Fibroblast of skin of right biceps (primary cell): ENCODE results near the gene RNF145.

Source experiments
- DNase-seq: peaks from one replicate; pipeline ENCODE4 v3.0.0-alpha.2; 2013

The RNF145 gene

DNA sequence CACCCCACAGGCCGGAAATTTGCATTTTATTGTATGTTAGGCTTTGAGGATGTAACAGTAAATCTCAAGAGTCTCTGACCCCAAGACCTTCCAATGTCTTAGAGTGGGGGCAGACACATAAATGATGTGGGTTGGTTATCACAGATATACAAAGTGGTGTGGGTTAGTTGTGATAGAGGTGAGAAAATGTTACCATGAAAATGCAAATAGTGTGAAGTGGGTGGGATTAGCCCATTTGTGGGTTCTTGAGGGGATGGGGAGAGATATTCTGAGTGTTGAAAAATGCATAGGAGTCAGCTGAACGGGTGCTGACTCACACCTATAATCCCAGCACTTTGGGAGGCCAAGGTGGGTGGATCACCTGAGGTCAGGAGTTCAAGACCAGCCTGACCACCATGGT is 7.9 kb upstream of the RNF145 start:
- DNase-seq: no peak

- no peak for DNase-seq
Observed at GRCh38 chr5:159216454-159216853, 7.1 kb upstream of the RNF145 start.

GRCh38 chr5:159215886-159216285 is 6.5 kb upstream of the RNF145 start:
- no peak for DNase-seq

DNA sequence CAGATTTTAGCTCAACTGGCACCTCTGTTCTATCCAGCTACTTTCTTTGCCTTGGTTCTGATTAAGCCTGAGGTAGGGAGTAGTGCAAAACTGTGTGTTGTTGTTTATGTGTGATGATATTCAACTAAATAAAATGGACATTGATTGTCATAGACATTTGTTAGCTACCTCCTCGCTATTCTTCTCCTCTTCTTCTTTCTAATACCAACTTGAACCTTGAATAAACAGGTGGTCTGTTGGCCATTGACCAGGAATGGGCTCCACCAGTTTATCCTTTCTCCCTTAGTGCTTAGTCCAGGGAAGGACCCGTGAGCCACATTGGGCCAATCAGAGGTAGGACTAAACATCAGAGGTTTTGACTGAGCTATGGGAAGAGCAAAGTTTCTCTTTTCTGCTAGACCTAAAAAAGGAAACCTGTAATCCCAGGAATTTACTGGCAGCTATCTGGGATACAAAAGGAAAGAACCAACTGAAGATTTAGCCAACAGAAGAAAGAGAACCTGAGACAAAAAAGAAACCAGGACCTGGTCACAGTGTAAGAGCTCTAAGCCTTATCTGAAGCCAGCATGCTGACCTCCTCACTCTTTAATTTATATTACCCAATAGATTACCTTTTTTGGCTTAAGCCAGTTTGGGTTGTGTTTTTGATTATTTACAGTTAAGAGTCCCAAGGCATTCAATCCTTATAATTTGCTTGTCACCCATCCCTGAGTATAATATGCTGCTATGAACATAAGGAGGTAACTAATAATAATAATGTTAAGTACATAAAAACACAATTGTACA is 5.3 kb upstream of the RNF145 start:
- no peak for DNase-seq

GRCh38 chr5:159212657-159213462 is 3.5 kb upstream of the RNF145 start:
- DNase-seq: no peak

DNA sequence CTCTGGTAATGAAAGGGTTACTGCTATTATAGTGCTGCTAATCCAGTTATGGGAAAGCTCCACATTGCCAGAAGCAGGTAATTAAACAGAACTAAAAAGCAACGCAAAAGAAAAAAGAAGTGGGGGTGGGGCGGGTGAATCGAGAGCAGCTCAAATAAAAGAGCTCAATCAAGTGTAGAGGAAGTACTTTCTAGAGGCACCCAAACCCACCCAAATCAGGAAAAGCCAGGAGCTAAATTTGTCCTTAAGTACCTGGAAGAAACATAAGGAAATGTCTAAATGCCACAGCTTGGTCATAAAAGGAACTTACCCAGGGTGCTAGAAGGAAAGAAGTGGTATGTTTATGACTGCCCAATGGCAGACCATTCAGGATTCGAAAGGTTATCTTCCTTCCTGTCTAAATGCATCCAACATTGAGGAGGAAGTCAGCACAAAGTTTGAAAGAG is 2.4 kb upstream of the RNF145 start:
- DNase-seq: no peak

DNA sequence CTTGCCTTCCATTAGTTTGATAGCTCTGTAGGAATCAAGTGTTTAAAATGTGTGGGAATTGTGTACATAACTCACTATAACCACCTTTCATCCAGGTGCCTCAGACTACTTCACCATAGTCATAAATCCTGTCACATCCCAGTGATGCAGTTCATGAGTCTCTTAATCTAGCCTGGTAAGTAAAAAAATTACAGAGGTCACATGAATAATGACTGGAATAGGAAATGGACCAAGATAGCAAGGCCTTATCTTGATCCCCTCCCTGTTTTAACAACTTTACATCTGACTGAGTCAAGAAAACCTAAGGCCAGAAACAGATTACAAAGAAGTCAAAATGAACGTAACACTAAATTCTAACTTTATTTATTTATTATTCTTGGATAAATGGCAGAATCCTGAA is 1.5 kb upstream of the RNF145 start:
- DNase-seq: no peak

DNA sequence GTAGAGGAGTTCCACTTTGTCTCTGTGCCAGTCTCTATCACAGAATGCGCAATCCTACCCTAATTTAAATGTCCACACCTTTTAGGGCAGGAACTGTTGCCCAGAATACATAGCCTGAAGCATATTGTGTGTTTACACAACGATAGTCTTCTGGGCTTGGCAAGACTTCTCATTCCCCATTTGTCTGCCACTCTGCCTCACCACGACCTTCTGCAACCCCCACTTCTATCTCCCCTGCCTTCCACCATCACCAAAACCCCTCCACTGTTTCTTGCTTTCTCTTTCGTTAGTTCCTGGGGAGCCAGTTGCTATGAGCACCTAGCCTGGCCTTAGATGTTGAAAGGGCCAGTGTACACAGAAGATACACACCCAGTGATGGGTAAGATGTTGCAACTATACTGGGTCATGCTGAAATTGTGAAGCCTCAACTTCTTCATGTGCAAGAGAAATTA is 883 bp upstream of the RNF145 start:
- DNase-seq: no peak

DNA sequence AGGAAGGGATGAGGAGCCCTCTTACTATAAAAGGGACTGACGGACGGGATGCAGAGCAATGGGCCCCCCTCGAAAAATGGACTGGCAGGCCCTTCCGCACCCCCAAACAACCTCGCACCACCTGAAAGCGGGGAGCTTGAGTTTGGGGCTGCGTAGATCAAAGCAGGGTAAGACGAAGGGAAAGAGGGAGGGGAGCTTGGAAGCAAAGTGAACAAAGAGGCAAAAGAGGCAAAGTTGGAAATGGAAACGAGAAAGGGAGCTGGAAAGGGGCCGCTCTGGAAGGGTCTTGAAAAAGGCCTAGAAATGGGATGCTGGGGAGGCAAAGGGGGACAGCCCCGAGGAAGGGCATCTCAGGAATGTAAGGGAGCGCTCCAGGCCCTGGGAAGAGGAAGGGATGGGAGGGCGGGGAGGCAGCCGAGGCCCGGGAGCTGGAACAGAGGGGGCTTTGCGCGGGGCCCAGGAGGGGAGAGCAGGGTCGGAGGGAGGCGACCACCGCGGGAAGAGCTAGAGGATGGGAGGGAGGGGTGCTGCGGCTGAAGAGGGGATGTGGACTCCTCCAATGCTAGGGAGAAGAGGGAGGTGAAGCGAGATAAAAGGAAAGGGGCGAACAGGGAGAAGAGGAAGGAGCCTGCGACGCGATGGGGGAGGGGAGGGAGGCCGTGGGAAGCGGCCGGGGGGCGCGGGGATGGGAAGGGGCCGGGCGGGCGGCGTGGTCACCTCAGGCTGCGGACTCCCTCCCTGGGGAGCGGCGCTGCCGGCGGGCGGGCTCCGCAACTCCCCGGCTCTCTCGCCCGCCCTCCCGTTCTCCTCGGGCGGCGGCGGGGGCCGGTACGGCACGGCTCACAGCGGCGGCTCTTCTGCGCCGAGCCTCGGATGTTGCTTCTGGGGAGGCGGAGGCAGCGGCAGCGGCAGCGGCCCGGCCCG is 577 bp downstream of the RNF145 start:
- DNase-seq: peak; percentile 58

GRCh38 chr5:159207686-159208513 is 1.5 kb downstream of the RNF145 start:
- peak; percentile 87 for DNase-seq

DNA sequence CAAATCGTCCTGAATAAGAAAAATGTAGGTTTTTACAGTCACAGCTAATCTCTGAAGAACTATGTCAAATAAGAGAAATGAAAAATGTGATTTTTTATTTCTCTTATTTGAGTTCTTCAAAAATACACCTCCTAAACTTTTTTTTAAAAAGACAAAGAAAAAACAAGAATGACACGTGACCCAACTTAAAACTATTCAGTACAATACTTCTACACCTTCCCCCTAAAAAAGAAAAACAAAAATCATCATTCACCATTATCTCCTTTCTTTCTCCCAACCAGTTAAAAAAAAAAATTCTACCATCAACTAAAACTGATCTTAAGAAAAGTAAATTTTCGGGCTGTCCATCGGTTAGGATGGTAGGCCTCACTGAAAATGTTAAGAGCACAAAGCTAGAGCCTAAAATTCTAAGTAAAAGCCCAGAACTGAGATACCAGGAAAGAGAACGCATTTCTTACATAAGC is 2.1 kb downstream of the RNF145 start:
- DNase-seq: no peak

DNA sequence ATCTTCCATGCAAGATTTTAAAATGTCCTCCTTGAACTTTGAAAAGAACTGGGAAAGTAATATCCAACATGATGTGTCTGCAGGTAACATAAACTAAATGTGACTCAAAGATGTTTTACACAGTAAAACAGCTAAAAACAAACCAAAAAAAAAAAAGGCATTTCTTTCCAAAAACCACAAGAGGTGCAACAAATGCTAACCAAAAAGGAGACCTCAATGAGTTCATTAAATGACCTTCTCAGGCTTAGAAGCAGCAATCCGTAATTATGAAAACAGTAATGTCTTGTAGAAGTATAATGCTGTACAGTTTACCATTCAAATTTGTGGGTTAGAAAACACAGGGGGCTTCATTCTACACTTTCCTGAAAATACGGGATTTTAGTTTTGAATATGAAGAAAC is 2.5 kb downstream of the RNF145 start:
- no peak for DNase-seq

DNA sequence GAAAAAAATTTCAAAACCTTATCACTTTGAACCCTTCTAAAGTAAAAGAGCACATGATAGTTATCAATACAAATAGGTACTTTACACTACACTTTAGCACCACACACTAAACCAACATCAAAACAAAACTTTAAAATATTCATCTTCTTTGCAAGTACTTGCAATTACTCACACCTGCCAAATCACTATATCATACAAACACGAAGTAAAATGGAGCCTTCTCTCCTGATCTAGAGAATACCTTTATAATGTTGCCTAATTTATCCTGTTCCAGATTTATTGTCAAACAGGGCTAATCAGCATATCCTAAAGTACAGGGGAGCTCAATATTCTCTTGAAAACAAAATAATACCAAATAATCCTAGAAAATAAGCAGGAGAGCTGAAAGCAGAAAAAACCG is 3.0 kb downstream of the RNF145 start:
- DNase-seq: no peak

DNA sequence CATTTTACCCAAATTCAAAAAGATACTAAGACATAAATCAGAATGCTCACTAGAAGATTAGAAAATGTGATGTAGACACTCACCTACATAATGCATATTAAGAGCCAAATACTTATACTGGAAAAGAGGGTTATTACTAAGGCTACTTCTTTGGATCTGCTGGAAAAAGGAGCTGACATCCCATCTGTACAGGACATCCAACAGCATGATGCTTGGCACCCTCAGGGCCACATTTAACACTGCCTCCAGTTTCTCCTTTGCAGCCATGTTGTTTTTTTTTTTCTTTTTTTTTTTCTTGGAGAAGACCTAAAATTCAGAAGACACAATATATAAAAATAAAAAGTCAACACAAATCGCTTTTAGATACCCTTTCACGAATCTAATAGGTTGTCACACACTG is 6.0 kb downstream of the RNF145 start:
- DNase-seq: no peak

DNA sequence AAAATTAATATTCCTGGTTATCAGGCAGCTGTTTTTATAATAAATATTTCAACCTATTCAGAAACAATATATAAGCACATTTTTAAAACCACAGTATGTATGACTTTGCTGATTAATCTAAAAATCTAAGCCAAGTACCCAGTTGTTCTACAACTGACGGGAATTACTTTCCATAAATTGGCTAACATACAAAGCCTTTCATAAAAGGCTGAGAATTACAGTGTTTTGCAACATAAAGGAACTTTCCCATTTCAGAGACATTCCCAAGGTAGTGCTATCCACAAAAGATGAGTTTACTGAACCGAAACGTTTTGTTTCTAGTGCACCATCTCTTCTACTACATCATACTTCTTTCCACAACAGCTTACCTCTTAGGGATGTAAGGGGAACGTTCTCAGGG is 7.2 kb downstream of the RNF145 start:
- no peak for DNase-seq

GRCh38 chr5:159199780-159200179 is 9.6 kb downstream of the RNF145 start:
- no peak for DNase-seq

GRCh38 chr5:159199225-159199624 is 10.1 kb downstream of the RNF145 start:
- no peak for DNase-seq

DNA sequence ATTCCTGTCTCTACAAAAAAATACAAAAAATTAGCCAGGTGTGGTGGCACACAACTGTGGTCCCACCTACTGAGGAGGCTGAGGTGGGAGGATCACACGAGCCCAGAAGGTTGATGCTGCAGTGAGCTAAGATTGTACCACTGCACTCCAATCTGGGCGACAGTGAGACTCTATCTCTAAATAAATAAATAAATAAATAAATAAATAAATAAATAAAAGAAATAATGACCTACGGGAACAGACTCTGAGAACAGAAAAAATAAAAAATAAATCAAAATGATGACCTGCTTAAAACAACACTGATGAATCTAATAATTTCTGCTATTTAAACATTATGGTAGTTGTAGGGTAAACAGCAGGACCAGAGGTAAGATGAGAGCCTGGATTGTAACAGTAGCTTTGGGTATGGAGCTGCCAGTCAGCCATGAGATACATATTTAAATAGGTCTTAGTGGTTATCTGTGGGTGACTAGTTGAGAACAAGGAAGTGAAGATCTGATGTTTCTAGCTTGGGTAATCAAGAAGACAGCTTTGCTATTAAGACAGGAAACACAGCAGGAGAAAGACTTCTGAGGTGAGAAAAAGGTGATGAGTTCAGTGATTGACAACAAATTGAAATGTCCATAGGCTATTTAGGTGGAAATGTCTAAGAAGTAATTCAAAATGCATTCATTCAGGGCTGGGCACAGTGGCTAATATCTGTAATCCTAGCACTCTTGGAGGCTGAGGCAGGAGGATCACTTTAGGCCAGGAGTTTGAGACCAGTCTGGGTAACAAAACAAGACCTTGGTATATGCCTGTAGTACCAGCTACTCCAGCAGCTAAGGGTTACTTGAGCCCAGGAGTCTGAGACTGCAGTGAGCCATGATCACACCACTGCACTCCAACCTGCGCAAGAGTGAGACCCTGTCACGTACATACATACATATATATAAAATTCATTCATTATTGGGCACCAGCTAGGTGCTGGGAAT is 11.0 kb downstream of the RNF145 start:
- DNase-seq: no peak

DNA sequence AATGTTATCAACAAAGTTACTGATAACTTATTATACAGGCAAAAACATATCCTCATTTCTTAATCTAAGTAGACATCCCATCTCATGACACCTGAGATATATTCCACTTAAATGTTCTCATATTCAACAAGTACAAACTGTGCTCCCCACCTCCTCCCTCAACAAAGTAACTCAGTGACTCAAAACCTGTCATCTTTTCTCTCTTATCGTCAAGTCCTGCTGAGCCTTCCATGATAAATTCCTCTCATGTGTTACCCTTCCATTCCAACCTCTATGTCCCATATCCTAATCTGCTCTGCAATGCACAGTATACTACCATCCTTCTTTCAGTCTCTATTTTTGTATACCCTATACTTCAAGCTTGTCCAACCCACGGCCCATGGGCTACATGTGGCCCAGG is 13.6 kb downstream of the RNF145 start:
- no peak for DNase-seq

GRCh38 chr5:159190170-159190569 is 19.2 kb downstream of the RNF145 start:
- no peak for DNase-seq

GRCh38 chr5:159189310-159189709 is 20.0 kb downstream of the RNF145 start:
- peak; percentile 44 for DNase-seq
